NB4 (cell line): ENCODE results near the gene SYCE1.

Experiments used
- MAX ChIP-seq: IDR thresholded peaks from 2 replicates; pipeline ENCODE4 v1.6.1; 2011; ENCODE audit warnings: low read depth, low read length
- MYC ChIP-seq: IDR thresholded peaks from 2 replicates; pipeline ENCODE4 v1.6.1; 2011; ENCODE audit warnings: low read depth, low read length
- TF ChIP-seq, protein P1 (sequence below): IDR thresholded peaks from one replicate; pipeline ENCODE4 v1.5.1; 2012; ENCODE audit warnings: low read depth, low read length

- TF ChIP-seq MAX, result no peak
- no peak for TF ChIP-seq MYC
- TF ChIP-seq, protein P1, sequence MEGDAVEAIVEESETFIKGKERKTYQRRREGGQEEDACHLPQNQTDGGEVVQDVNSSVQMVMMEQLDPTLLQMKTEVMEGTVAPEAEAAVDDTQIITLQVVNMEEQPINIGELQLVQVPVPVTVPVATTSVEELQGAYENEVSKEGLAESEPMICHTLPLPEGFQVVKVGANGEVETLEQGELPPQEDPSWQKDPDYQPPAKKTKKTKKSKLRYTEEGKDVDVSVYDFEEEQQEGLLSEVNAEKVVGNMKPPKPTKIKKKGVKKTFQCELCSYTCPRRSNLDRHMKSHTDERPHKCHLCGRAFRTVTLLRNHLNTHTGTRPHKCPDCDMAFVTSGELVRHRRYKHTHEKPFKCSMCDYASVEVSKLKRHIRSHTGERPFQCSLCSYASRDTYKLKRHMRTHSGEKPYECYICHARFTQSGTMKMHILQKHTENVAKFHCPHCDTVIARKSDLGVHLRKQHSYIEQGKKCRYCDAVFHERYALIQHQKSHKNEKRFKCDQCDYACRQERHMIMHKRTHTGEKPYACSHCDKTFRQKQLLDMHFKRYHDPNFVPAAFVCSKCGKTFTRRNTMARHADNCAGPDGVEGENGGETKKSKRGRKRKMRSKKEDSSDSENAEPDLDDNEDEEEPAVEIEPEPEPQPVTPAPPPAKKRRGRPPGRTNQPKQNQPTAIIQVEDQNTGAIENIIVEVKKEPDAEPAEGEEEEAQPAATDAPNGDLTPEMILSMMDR, result no peak
Observed at GRCh38 chr10:133523631-133524203, 41.7 kb downstream of the SYCE1 start.
